ENCODE results near the gene FHIT.

FHIT gene

DNA sequence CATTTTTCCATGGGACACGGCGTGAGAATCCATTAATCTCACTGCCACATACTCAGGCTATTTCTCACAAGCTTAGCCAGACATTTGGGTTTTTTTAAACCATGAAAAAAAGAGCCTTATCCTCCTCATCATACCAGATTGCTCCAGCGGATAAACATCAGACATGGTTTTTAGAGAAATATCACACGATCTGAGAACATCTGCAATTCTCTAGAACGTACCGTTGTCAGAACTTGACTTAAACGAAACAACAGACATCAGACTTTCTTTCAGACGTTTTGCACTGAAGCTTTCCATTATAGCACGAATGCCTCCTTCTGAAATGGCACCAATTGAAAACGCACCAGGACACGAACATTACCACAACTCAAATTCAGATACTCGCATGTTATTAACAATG lies 1457.3 kb downstream of the FHIT start:
- DNase-seq (ENCODE audit: low read depth): no peak

DNA sequence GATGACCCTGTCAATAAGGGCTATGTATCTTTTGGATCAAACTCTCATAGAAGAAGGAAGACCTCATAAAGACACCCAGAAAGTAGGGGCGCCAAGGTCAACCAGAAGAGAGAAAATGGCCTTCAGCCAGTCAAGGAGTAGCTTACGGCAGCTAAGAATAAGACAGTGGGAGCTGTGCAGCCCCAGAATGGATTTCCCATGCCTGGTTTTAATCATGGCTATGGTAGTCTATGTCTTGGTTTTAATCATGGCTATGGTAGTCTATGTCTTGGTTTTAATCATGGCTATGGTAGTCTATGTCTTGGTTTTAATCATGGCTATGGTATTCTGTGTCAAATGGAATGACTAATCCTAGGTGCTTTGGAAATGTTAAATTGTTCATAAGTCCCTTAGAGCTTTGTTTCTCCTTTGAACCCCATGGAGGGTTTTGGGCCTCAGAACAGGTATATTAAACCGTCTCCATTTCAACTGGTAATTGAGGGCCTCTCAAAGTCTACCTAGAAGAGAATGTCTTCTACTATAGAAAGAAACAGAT lies 1459.4 kb downstream of the FHIT start:
- DNase-seq (ENCODE audit: low read depth): no peak

DNA sequence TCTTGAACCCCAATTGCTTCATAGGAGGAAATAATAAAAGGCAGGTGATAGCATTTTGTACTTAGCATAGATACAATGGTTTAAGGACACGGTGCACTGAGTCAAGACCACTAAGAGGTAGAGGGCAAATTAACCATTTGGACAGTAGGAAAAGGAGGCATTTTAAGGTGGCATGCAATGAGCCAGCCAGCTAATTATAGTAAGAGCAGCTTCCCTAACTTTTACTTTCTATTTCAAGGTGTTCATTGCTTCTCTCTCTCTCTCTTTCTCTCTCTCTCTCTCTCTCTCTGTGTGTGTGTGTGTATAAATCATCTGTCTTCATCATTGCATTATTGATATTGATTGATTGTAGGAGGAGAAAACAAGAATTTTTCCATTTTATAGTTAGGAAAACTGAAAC lies 1461.0 kb downstream of the FHIT start:
- no peak for DNase-seq (ENCODE audit: low read depth)

DNA sequence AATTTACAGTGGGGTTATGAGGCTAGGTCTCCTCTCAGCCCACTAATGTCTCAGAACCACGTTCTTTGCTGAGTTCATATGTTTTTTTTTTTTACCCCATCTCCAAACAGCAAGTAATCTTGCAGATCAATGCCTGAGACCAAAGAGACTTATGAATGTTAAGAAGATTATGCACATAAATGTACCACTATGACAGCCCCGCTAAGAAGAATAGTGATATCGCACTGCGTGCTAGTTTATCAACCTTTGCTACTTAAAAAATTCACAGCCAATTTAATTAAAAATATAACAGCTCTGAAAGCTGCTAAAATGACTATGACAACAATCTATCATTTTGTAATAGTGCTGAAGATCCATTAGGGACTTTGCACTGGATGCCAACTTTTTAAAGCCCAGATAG lies 1462.5 kb downstream of the FHIT start:
- DNase-seq (ENCODE audit: low read depth): no peak

DNA sequence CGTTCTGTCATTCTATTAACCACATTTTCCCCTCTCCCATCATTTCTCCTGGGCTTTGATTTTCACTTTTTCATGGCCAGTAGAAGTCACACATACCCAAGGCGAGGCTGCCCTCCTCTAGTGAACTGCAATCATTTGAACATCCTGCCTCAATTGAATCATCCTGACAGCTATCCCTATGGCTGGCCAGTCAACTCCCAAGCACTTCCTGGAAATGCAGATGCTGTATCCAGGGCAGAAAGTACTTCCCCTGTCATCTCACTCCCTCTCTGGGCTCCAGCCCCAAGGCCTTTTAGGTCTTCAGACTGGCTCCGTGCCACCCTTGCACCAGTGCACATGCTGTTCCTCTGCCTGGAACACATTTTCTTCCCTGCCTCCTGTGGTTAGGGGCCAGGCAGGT lies 1463.1 kb downstream of the FHIT start:
- DNase-seq (ENCODE audit: low read depth): no peak

DNA sequence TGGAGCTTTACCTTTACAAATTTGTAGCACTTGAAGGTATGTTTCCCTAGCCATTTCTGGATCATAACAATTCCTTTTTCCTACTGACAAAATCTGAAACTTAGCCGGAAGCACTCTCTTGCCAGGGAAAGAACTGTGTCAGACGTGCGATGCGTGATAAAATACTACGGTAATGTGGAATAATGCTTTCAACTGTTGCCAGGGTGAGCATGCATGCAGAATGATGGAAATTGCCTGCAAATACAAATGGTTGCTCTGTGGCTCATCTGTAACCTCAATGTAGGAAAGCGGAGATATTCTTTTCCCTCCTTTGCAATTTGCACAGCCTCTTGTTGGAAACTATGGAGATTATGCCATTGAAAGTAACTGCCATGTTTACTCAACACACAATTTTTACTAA lies 1464.9 kb downstream of the FHIT start:
- DNase-seq (ENCODE audit: low read depth): no peak

DNA sequence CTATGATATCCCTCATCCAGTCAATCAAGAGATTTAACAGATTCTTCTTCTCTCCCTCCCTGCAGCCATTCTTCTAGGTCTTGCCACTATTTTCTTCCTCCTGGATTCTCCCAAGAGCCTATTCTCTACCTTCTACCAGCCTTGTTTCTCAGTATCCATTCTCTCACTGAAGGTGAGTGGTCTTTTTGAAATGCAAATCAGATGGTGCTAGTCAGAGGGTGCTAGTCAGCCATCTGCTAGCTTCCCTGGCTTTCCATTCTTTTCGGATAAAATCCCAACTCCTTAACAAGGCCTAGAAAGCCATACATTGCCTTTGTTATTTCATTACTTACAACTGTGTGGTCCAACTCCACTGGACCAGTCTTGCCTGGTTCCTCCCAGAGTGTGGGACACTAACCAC lies 1467.1 kb downstream of the FHIT start:
- no peak for DNase-seq (ENCODE audit: low read depth)

DNA sequence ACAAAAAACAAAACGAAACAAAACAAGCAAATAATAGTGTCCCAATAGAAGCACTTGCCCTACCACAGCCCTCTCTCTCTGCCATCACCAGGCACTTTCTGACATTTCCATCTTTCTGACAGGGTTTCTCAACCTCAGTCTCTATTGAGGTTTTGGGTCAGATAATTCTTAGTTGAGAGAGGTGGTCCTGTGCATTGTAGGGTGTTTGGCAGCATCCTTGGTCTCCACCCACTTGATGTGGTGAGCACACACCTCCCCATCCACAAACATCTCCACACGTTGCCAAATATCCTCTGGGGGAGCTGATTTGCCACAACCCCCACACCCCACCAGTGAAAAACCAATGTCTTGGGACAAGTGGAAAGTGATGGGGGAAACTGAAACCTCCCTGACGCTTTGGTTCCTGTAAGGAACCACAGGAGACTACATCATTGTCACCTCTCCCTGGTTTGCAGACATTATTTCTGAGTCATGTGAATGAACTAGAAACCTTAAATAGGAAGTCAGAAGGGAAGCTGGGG lies 1467.7 kb downstream of the FHIT start:
- DNase-seq (ENCODE audit: low read depth): no peak

DNA sequence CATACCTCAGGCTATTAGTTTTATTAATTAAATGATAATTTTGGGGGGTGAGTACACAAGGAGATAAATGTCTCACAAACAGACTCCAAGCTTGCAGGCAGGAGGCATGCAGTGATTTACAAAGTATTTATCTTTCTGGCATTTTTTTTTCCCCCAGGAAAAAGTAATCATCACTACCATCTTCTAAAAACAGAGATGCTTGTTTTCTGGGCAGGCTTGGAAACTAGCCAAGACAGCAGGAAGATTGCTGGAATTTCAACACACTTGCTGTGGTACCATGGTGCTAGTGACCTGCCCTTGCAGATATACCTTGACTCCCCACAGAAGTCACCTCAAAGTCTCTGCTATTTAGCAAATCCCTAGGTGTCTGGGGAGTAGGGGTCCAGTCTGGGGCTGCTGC lies 1468.6 kb downstream of the FHIT start:
- no peak for DNase-seq (ENCODE audit: low read depth)

DNA sequence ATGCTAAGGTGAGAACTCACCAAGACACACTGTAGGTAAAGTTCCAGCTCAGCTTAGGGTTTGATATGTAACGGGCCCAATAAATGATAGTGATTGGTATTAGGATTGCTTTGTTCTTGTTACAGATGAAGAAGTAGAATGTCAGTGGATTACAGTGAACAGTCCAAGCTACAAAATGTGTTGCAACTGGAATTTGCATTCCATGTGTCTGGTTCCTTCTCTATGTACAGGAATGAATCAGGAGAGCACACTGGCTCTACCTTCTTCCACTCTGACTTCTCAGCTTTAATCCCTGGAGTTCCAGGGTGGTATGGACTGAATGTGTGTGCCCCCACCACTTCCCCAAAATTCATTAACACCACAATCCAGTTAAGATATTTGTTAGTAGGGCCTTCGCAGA lies 1471.0 kb downstream of the FHIT start:
- DNase-seq (ENCODE audit: low read depth): no peak

DNA sequence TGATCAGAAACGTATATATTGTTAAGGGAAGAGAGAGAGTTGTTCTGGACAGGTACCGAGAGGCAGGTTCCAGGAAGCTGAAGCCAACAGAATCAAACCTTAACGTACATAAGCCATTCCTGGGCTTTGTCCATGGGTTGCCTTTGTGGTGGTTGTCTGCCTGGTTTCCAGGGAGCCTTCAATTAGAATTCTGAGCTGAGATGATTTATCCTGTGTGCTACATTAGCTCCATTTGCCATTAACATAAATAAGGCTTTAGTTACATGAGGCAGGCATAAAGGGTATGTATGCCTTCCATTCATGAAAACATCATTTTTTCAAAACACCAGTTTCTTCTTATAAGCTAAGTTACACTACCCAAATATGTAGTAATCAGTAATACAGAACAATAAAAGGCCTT lies 1472.0 kb downstream of the FHIT start:
- no peak for DNase-seq (ENCODE audit: low read depth)

DNA sequence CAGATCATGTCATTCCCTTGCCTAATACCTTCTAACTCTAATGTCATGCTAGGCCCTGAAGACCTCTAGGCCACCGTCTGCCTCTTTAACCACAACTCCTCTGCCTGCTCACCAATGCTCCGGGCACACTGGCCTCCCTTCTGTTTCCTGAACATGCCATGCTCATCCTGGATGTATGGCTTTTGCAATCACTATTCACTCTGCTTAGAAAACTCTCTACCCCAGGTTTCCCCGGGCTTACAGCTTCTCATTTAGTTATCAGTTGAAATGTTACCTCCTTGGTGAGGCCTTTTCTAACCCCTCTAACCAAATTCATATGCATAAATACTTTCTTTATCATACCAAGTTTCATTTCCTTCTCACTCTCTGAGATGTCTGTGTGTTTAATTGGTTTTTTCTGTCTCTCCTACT lies 1473.6 kb downstream of the FHIT start:
- DNase-seq (ENCODE audit: low read depth): no peak

DNA sequence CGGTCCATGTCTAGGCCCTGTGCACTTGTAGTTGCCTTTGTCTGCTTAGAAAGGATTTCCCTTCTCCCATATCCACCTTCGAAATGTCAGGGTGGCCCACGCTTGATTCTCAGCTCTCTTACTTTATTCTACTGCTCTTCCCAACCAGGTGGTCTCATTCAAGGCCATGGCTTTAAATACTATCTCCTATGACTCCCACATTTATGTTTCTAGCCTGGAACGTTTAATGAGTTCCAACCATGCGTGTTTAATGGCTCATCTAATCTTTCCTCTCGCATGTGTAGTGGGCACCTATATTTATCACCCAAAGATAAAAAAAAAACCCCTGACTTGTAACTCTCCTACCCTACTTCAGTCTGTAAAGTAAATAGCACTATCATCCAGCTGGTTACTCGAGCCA lies 1474.2 kb downstream of the FHIT start:
- DNase-seq (ENCODE audit: low read depth): no peak

DNA sequence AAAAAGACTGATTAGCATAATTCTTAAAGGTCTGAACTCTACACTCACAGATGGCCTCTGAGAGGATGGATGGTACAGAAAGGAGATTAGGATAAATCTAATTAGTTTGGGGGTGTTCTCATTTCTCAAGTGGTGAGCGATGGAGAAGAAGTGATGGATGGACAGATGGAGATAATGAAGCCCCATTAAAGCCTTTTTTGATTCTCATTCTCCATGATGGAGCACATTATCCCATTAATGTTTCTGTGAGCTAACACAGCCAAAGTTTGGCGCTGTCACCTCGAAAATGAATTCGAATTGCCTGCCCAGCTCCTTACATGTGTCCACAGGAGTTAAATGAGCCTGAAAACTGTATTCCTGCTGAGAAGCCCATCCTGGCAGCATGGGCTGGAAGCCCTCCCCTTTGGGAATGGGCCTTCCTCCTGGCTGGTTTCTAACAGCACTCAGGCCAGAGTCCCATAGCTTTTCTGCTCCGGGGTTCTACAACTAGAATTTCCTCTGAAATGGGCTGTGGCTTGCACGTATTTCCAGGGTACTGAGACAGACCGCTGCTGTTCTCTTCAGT lies 1475.4 kb downstream of the FHIT start:
- no peak for DNase-seq (ENCODE audit: low read depth)

DNA sequence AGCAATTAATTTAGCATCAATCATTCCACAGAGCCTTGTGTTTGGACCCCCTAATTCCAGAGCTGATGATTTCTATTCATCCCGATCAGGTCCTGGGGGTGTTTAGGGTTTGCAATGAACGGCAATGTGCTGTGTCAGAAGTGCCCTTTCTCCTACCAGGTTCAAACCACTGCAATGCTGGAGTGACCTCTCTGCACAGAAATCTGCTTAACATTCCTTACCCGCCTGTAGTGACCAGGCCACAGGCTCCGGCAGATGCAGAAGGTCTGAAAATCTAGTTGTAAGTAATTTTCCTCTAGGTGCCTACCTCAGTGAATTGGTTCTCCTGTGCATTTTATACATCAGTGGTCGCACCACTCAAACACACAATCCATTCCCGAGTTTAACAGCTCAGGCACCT lies 1476.1 kb downstream of the FHIT start:
- DNase-seq (ENCODE audit: low read depth): peak; percentile 20

DNA sequence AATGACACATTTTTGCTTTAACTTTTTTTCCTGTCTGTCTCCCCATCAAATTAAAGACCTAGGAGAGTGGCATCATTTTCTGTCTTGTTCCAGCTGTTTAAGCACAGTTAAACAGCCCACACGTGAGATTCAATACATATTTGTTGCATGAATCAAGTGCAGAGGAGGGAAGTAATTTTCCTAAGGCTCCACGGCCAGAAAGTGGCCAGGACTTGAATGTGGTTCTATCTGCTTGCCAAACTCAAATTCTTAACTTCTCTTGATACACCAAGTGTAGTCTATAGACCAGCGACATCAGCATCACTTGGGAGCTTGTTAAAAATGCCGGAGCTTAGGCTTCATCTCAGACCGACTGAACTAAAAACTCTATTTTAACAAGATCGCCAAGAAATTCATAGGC lies 1476.6 kb downstream of the FHIT start:
- DNase-seq (ENCODE audit: low read depth): peak; percentile 59

DNA sequence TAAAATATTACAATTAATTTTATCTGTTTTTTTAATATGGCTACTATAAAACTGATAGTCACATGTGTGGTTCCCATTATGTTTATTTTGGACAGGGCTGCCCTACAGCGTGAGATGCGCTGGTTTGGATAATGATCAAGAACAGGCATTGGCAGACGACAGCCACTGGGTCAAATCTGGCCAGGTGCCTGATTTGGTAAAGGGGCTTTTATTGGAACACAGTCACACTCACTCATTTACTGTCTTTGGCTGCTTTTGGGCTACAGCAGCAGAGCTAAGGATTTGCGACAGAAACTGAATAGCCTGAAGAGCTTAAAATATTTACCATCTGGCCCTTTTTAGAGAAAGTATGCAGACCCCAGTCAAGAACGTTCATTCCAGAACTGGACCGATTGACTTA lies 1477.3 kb downstream of the FHIT start:
- no peak for DNase-seq (ENCODE audit: low read depth)

DNA sequence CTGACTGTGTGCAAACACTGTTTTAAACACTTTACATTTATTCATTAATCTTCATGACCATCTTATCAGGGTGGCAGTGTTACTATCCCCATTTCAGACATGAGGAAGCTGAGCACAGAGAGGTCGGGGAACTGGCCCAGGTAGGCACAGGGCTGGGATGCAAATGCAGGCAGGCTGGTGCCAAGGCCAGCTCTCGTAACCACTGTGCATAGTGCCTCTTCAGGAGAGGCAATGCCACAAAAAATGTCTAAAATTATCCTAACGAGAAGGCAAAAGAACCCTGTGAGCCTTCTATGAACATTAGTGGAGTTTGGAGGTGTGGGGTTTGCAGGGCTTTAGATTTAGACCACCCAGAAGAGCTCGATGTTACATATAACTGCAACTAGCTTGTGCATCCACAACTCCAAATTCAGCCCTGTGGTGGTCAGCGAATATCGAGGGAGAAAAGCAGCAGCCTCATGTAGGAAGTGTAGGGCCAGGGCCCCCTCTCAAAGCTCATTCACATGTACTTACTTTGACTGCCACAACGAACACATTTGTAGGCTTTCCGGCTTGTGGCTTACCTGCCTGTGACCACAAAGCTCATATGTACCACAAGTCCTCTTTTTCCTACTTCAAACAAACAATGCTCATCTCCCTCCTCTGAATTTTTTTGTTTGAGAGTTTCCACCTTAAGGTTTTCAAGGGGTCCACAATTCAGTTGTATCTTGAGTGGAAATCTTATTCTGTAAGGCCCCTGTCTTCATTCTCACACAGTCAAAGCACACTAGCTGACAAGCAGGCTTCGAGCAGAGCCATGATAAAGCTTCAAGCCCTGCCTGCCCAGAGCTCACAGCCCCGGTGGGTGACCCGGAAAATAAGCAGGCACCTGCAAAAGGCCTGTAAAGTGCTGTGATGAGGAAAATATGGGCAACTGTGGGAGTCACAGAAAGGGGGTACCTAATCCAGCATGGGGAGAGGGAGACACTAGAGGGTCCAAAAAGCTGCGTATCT lies 1478.5 kb downstream of the FHIT start:
- DNase-seq (ENCODE audit: low read depth): no peak

DNA sequence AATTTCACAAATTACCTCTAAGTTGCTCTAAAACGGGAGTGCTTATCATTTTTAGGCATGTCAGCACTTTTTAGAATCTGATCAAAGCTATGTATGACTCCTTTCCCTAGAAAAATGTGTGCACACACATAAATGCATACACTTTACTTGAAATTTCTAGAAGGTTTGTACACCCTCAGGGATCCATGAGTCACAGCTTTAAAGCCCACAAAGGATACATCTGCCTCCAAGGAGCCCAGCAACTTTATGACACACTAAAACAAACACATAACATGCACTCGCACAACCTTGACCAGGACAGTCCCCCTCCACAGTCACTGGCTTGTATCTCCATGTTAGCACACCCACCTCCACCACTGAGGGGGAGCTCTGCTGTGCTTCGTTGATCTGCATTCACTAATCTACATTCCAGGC lies 1479.5 kb downstream of the FHIT start:
- DNase-seq (ENCODE audit: low read depth): peak; percentile 68

DNA sequence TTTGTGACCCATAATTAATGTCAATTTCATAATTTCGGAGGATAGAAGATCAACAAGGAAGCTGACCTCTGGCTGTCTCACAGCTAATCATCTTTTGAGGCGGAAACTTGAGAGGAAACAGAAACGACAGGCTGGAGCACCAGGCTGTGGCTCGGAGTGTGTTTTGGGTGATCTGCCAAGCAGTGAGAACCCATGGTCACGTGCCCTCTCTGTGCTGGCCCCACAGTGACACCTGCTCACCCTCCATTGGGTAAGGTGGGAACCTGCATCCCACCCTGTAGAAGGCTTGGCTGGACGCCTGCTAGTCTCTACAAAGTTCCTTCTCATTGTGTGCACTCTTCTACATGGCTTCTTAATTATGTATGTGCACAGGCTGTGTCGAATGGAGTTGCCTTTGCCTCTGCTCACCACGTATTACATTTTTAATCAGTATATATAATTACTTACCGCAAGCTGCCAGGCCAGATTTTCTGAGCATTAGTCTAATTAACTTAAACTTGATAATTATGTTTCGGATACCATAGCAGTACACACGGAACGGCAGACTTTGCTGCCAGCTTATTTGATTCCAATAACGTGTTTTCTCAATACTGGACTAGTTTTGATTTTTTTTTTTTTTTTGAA lies 1482.0 kb downstream of the FHIT start:
- no peak for DNase-seq (ENCODE audit: low read depth)

DNA sequence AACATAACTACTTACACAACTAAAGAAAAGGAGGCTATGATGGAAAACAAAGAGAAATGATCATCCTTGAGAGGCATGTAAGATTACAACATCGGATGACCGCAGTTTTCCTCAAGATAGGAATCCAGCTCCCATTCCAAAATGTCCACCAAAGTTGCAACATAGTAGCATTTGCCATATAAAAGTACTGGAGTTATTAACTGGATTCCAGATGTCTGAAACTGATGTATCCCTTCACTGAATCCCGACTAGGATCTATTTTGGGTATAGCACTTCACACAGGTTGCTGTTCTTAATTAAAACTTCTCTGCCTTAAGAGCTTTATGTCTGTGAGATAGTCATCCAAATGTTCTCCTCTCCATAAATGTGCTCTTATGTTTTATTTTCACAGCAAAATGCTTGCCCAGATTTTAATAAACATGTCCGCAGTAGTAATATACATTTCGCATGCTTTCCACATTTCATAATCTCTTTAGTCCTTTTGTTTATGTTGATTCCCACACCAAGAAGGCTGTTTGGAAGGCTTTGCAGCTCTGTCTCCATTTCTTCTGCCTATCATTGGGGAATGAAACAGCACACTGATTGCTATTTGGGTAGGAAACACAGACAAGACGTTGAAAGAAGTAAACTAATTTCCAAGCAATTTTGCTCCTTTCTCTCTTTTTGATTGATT lies 1484.9 kb downstream of the FHIT start:
- no peak for DNase-seq (ENCODE audit: low read depth)

DNA sequence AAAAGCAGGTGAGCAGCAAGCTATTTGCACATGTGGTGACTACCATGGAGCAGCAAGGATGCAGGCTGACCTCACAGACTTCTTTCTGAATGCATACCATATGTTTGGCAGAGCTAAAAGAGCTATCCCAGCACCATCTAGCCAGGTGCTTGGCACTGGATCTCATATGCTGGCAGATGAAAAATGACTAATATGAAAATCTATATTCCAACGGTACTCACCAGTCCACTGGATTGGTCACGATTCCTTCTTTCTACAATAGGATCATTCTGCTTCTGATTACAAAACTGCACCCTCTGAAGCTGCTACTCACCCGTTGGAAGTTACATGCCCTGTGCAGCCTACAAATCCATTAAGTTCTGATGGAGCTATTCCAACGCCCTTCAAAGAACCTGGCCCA lies 1487.1 kb downstream of the FHIT start:
- DNase-seq (ENCODE audit: low read depth): no peak

Data from ELR (cell line).